Chondrocyte (in vitro differentiated cells): ENCODE data around the gene LCE4A. TPM values are rescaled to one million over a fixed set of nuclear protein-coding genes. Genes with fewer than 3 reads are reported as not detected.

Source experiments
- DNase-seq: peaks from one replicate; pipeline ENCODE4 v3.0.0; 2021; ENCODE audit warnings: mixed read lengths, low spot score
- H3K27ac Mint-ChIP-seq: one replicate; pipeline ENCODE4 v1.8.0; 2021; ENCODE audit warnings: mild to moderate bottlenecking, moderate library complexity, mixed read lengths; ENCODE audit not compliant: unreplicated experiment
- H3K27me3 Mint-ChIP-seq: 2 replicates; pipeline ENCODE4 v1.8.0; 2021; ENCODE audit warnings: low read depth, mixed read lengths
- H3K36me3 Mint-ChIP-seq: 2 replicates; pipeline ENCODE4 v1.8.0; 2021; ENCODE audit warnings: low read depth, mixed read lengths
- H3K4me1 Mint-ChIP-seq: 2 replicates; pipeline ENCODE4 v1.8.0; 2021; ENCODE audit warnings: low read depth, mild to moderate bottlenecking, mixed read lengths
- H3K4me3 Mint-ChIP-seq: one replicate; pipeline ENCODE4 v1.8.0; 2021; ENCODE audit warnings: mild to moderate bottlenecking, moderate library complexity, mixed read lengths; ENCODE audit not compliant: unreplicated experiment
- H3K9me3 Mint-ChIP-seq: 2 replicates; pipeline ENCODE4 v1.8.0; 2021; ENCODE audit warnings: low read depth, mixed read lengths
- total RNA-seq: library from RNA; stranded (reverse); gene quantifications from 3 replicates; pipeline ENCODE4 v1.2.1, GENCODE V29; 2021
- TF ChIP-seq, protein P1 (sequence below): fragments of 200-600 bp; sonication (generic); IDR thresholded peaks from 2 replicates; pipeline ENCODE4 v1.5.0; 2021; ENCODE audit warnings: antibody characterized with exemption, mild to moderate bottlenecking, moderate library complexity

LCE4A gene
- total RNA-seq, 1 donor from 2014 or later = not detected

DNA sequence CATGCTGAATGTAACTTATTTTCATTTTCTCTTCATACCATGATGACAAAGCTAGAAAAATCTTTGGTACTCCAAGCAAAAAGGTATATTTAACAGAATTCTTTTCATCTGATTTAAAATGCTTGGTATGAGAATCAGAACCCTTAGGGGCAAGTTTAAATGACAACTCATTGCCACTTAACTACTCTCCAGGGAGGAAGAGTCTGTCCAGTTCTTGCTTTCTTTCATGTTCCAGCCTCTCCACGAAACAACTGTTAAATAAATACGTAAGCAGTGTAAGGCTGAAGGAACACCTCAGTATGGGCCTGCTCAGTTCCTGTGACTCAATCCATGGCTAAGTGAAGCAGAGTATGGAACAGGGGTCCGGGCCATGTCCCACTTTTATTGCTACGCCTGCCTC is 8.2 kb upstream of the LCE4A start:
- H3K27ac Mint-ChIP-seq = no peak overlapping the region
- H3K4me1 Mint-ChIP-seq = no peaks in the 10 kb centered on the region
- H3K9me3 Mint-ChIP-seq = peaks cover 27% of the 10 kb centered on the region
- TF ChIP-seq, protein P1, sequence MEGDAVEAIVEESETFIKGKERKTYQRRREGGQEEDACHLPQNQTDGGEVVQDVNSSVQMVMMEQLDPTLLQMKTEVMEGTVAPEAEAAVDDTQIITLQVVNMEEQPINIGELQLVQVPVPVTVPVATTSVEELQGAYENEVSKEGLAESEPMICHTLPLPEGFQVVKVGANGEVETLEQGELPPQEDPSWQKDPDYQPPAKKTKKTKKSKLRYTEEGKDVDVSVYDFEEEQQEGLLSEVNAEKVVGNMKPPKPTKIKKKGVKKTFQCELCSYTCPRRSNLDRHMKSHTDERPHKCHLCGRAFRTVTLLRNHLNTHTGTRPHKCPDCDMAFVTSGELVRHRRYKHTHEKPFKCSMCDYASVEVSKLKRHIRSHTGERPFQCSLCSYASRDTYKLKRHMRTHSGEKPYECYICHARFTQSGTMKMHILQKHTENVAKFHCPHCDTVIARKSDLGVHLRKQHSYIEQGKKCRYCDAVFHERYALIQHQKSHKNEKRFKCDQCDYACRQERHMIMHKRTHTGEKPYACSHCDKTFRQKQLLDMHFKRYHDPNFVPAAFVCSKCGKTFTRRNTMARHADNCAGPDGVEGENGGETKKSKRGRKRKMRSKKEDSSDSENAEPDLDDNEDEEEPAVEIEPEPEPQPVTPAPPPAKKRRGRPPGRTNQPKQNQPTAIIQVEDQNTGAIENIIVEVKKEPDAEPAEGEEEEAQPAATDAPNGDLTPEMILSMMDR = no peak
- H3K4me3 Mint-ChIP-seq = no peak overlapping the region
- no peaks in the 10 kb centered on the region for H3K27me3 Mint-ChIP-seq
- DNase-seq = no peak
- H3K36me3 Mint-ChIP-seq = no peaks in the 10 kb centered on the region

DNA sequence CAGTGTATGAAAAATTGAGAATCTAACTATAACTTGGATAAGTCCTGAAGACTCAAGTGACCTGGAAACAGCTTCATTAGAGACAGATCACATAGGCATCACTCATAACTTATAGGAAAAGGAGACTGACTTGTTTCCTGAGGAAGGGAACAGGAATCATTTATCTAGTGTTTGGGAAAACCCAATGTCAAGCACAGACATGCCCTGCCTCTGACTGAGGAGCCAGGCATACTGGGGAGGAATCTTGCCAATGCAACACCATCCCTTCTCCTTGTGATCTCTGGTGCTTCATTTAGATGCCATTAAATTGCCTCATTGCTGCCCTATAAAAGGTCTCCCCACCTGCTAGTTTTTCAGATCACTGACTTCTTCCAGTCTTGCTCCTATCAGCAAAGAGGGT is 10.3 kb downstream of the LCE4A start:
- Mint-ChIP-seq H3K4me3 (no peak overlapping the region), H3K9me3 (peaks cover 32% of the 10 kb centered on the region), H3K27ac (no peak overlapping the region), H3K4me1 (no peaks in the 10 kb centered on the region), H3K36me3 (no peaks in the 10 kb centered on the region), H3K27me3 (no peaks in the 10 kb centered on the region)
- no peak for DNase-seq
- TF ChIP-seq, protein P1 = no peak

DNA sequence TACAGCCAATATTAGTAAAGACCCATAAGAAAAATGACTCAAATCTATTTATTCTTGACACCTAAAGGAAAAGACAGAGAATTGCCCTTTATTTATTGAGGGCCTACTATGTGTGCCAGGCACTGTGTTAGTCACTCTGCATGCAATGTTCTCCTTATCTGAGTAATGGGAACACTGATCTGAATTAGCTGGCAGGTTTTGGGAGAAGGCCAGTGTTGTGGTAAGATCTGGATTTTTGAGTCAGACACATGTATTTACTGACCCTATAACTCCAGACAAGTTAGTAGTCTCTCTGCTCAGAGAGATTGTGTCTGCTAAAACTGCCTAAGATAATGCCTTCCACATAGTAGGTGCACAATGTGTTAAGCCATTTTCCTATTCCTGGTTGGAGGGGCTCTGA is 17.3 kb downstream of the LCE4A start:
- peaks cover 9% of the 10 kb centered on the region for H3K9me3 Mint-ChIP-seq
- DNase-seq = no peak
- TF ChIP-seq, protein P1 = no peak
- H3K4me1 Mint-ChIP-seq = no peaks in the 10 kb centered on the region
- H3K4me3 Mint-ChIP-seq = no peak overlapping the region
- H3K27me3 Mint-ChIP-seq = no peaks in the 10 kb centered on the region
- H3K27ac Mint-ChIP-seq = no peak overlapping the region
- no peaks in the 10 kb centered on the region for H3K36me3 Mint-ChIP-seq

DNA sequence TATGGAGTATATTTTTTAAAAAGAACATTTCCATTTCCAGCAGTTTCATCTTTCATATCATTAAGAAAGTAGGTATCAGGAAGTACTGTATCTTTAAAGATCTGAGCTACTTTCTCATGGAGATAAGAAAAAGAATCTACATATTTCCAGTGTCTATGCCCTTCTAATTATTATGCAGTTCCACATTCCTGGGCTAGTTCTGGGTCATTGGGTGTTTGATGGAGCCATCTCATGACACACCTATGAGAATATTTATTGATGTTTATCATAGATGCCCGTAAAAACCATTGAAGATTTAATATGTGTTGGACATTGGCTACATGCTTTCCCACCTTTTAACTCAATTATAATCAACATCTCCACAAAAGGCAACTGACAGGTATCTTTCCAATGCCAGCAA is 21.0 kb downstream of the LCE4A start:
- Mint-ChIP-seq H3K27me3 (no peaks in the 10 kb centered on the region), H3K9me3 (peaks cover 14% of the 10 kb centered on the region), H3K4me1 (no peaks in the 10 kb centered on the region), H3K4me3 (no peak overlapping the region), H3K27ac (no peak overlapping the region), H3K36me3 (no peaks in the 10 kb centered on the region)
- DNase-seq = no peak
- TF ChIP-seq, protein P1 = no peak

DNA sequence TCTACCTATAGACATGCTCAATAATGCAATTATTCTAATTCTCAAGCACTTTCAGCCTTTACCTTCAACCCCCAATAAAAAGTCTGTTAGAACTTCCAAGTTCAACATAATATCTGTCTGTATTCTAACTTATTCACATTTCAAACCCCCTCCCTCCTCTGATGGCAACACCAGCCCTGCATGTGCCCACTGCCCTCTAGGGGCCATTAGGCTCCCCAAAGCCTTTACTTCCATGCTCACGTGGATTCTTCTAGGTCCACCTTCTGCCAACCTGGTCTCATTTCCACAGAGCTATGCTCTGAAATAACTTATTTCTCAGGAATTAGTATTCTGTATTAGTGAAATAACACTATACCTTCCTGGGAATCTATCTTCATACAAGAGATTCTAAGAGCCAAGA is 27.7 kb downstream of the LCE4A start:
- H3K27me3 Mint-ChIP-seq = no peaks in the 10 kb centered on the region
- H3K36me3 Mint-ChIP-seq = no peaks in the 10 kb centered on the region
- no peak overlapping the region for H3K4me3 Mint-ChIP-seq
- H3K27ac Mint-ChIP-seq = no peak overlapping the region
- TF ChIP-seq, protein P1 = no peak
- peaks cover 14% of the 10 kb centered on the region for H3K9me3 Mint-ChIP-seq
- no peaks in the 10 kb centered on the region for H3K4me1 Mint-ChIP-seq
- no peak for DNase-seq
